IMR-90 (cell line): Measurements from ENCODE around the gene EFNA5. TPM values are rescaled to one million over a fixed set of nuclear protein-coding genes. Genes with fewer than 3 reads are reported as not detected.

Experiments
- ATAC-seq: fragments of 200-7000 bp; cut with Tn5 transposase; 2 replicates; pipeline ENCODE4 v1.9.1; 2020; ENCODE audit warnings: low read depth, mild to moderate bottlenecking, moderate library complexity
- BruUV-seq: library from RNA; stranded (reverse); fragments of 400-500 nt; replicated peaks from 2 replicates; lab custom pipeline; 2021; lab: Mats Ljungman, UMichigan
- CTCF ChIA-PET: fragments of 300-600 bp; formaldehyde crosslinking; extraction: SDS; loops from one replicate; lab custom pipeline; 2021; ENCODE audit warnings: antibody characterized with exemption; lab: Yijun Ruan, JAX
- POLR2A ChIA-PET: fragments of 300-600 bp; sonication (Branson Sonifier 250); formaldehyde crosslinking; loops from one replicate; lab custom pipeline; 2022; ENCODE audit warnings: antibody characterized with exemption; ENCODE audit not compliant: unreplicated experiment; lab: Charles Lee
- DNase-seq: peaks from one replicate; pipeline ENCODE4 v3.0.0; 2013
- H2AFZ ChIP-seq: replicated peaks from 2 replicates; pipeline ENCODE3; 2013; ENCODE audit warnings: low read length, mild to moderate bottlenecking; ENCODE audit not compliant: poor library complexity
- H2AK5ac ChIP-seq: 2 replicates; pipeline ENCODE4 v1.6.1; 2013; ENCODE audit warnings: low read depth, low read length, inconsistent platforms
- H2AK9ac ChIP-seq: replicated peaks from 2 replicates; pipeline ENCODE3; 2013; ENCODE audit warnings: mild to moderate bottlenecking, low read depth, low read length, moderate library complexity; ENCODE audit not compliant: poor library complexity
- H2BK120ac ChIP-seq: 2 replicates; pipeline ENCODE4 v1.6.1; 2013; ENCODE audit warnings: low read depth, low read length, inconsistent platforms
- H2BK15ac ChIP-seq: 3 replicates; pipeline ENCODE4 v1.6.1; 2013; ENCODE audit warnings: low read depth, low read length, inconsistent platforms
- H2BK20ac ChIP-seq: 2 replicates; pipeline ENCODE4 v1.6.1; 2013; ENCODE audit warnings: low read depth, mild to moderate bottlenecking, inconsistent platforms, low read length, moderate library complexity
- H2BK5ac ChIP-seq: 2 replicates; pipeline ENCODE4 v1.6.1; 2013; ENCODE audit warnings: mild to moderate bottlenecking, low read depth, low read length, inconsistent platforms; ENCODE audit not compliant: poor library complexity, severe bottlenecking
- H3K14ac ChIP-seq: replicated peaks from 2 replicates; pipeline ENCODE4 v1.6.1; 2013; ENCODE audit warnings: low read depth, low read length, inconsistent platforms
- H3K18ac ChIP-seq: 2 replicates; pipeline ENCODE4 v1.6.1; 2013; ENCODE audit warnings: low read depth, low read length, control low read depth
- H3K23ac ChIP-seq: 2 replicates; pipeline ENCODE4 v1.6.1; 2013; ENCODE audit warnings: low read depth, low read length, inconsistent platforms
- H3K27ac ChIP-seq: 2 replicates; pipeline ENCODE4 v1.5.1; 2013; ENCODE audit warnings: mild to moderate bottlenecking, control low read depth, low read length; ENCODE audit not compliant: insufficient read depth
- H3K27me3 ChIP-seq: 2 replicates; pipeline ENCODE4 v1.6.1; 2013; ENCODE audit warnings: low read length; ENCODE audit not compliant: control insufficient read depth, insufficient read depth
- H3K36me3 ChIP-seq: 2 replicates; pipeline ENCODE4 v1.6.1; 2013; ENCODE audit warnings: low read length, mixed read lengths; ENCODE audit not compliant: control insufficient read depth, insufficient read depth
- H3K4ac ChIP-seq: 2 replicates; pipeline ENCODE4 v1.6.1; 2013; ENCODE audit warnings: low read depth, low read length, inconsistent platforms
- H3K4me1 ChIP-seq: 2 replicates; pipeline ENCODE4 v1.6.1; 2013; ENCODE audit warnings: low read length, mixed read lengths; ENCODE audit not compliant: control insufficient read depth, insufficient read depth
- H3K4me2 ChIP-seq: 2 replicates; pipeline ENCODE4 v1.6.1; 2013; ENCODE audit warnings: low read depth, mild to moderate bottlenecking, control low read depth, low read length, moderate library complexity
- H3K4me3 ChIP-seq: 2 replicates; pipeline ENCODE4 v1.5.1; 2013; ENCODE audit warnings: low read depth, mild to moderate bottlenecking, control low read depth, low read length, moderate library complexity; ENCODE audit not compliant: insufficient read depth
- H3K56ac ChIP-seq: 2 replicates; pipeline ENCODE4 v1.6.1; 2013; ENCODE audit warnings: low read length, inconsistent platforms; ENCODE audit not compliant: insufficient read depth; ENCODE audit errors: extremely low read depth
- H3K79me1 ChIP-seq, 2 experiments: 2 replicates each; pipeline ENCODE4 v1.6.1; 2013; ENCODE audit warnings: low read length in 2 of 2, inconsistent platforms in 1 of 2, low read depth in 1 of 2
- H3K9ac ChIP-seq: 2 replicates; pipeline ENCODE4 v1.6.1; 2013; ENCODE audit warnings: low read depth, low read length, control low read depth
- H3K9me1 ChIP-seq: 2 replicates; pipeline ENCODE4 v1.6.1; 2013; ENCODE audit warnings: low read length, inconsistent platforms; ENCODE audit not compliant: insufficient read depth
- H3K9me3 ChIP-seq: 2 replicates; pipeline ENCODE4 v1.6.1; 2013; ENCODE audit warnings: low read length; ENCODE audit not compliant: control insufficient read depth, insufficient read depth
- H4K20me1 ChIP-seq: 2 replicates; pipeline ENCODE4 v1.6.1; 2013; ENCODE audit warnings: low read length, inconsistent platforms; ENCODE audit not compliant: insufficient read depth
- H4K5ac ChIP-seq: 2 replicates; pipeline ENCODE4 v1.6.1; 2013; ENCODE audit warnings: mild to moderate bottlenecking, low read depth, low read length, control low read depth
- H4K8ac ChIP-seq, 2 experiments: 2 replicates each; pipeline ENCODE4 v1.6.1; 2013; ENCODE audit warnings: low read depth in 2 of 2, low read length in 2 of 2, control low read depth in 1 of 2, inconsistent platforms in 1 of 2
- H4K91ac ChIP-seq: 2 replicates; pipeline ENCODE4 v1.6.1; 2013; ENCODE audit warnings: low read depth, low read length, inconsistent platforms; ENCODE audit not compliant: insufficient read depth
- BHLHE40 ChIP-seq: fragments of 150-350 bp; IDR thresholded peaks from 2 replicates; pipeline ENCODE4 v1.6.1; 2016; ENCODE audit warnings: mild to moderate bottlenecking, low read depth, low read length
- CEBPB ChIP-seq: IDR thresholded peaks from 2 replicates; pipeline ENCODE4 v1.6.1; 2012; ENCODE audit warnings: low read depth, low read length, improper control_type of control experiment
- CHD1 ChIP-seq: IDR thresholded peaks from 2 replicates; pipeline ENCODE4 v1.6.1; 2012; ENCODE audit warnings: low read depth, low read length, improper control_type of control experiment
- FOS ChIP-seq: fragments of 150-350 bp; IDR thresholded peaks from 2 replicates; pipeline ENCODE4 v1.6.1; 2016; ENCODE audit warnings: low read depth, low read length
- MAFK ChIP-seq: IDR thresholded peaks from 2 replicates; pipeline ENCODE4 v1.6.1; 2012; ENCODE audit warnings: low read depth, low read length, improper control_type of control experiment
- MAZ ChIP-seq: IDR thresholded peaks from 2 replicates; pipeline ENCODE4 v1.6.1; 2012; ENCODE audit warnings: low read depth, mild to moderate bottlenecking, low read length, improper control_type of control experiment, moderate library complexity, borderline replicate concordance
- MXI1 ChIP-seq: IDR thresholded peaks from 2 replicates; pipeline ENCODE4 v1.6.1; 2012; ENCODE audit warnings: low read depth, mild to moderate bottlenecking, low read length, moderate library complexity, borderline replicate concordance
- NFE2L2 ChIP-seq: fragments of 150-350 bp; IDR thresholded peaks from 2 replicates; pipeline ENCODE4 v1.6.1; 2016; ENCODE audit warnings: low read depth, mild to moderate bottlenecking, low read length
- RAD21 ChIP-seq: IDR thresholded peaks from 2 replicates; pipeline ENCODE4 v1.6.1; 2012; ENCODE audit warnings: low read length, improper control_type of control experiment
- RCOR1 ChIP-seq: IDR thresholded peaks from 2 replicates; pipeline ENCODE4 v1.6.1; 2012; ENCODE audit warnings: mild to moderate bottlenecking, low read length, improper control_type of control experiment; ENCODE audit not compliant: insufficient replicate concordance
- RFX5 ChIP-seq: IDR thresholded peaks from 2 replicates; pipeline ENCODE4 v1.8.0; 2012; ENCODE audit warnings: low read depth, mild to moderate bottlenecking, low read length, moderate library complexity
- USF2 ChIP-seq: fragments of 150-350 bp; IDR thresholded peaks from 2 replicates; pipeline ENCODE4 v1.6.1; 2017; ENCODE audit warnings: mild to moderate bottlenecking, antibody characterized with exemption, low read length, low read depth
- WGBS, 2 experiments: methylation state at CpG; one replicate each; pipeline versions ENCODE4 v1.1.5 to v1.1.7; 2013; ENCODE audit warnings: missing lambda C conversion rate in 2 of 2; ENCODE audit not compliant: insufficient read length in 1 of 2; ENCODE audit errors: extremely low coverage in 2 of 2; 5-methylcytosine and 5-hydroxymethylcytosine counted together
- dilution Hi-C: fragments of 300-500 bp; cut with HindIII; formaldehyde crosslinking; loops from one replicate; pipeline ENCODE4 v1.14.3; 2018; ENCODE audit warnings: low sequenced_read_pairs; ENCODE audit not compliant: unreplicated experiment
- in situ Hi-C: fragments of 300-500 bp; cut with MboI; formaldehyde crosslinking; loops from 3 replicates; pipeline ENCODE4 v1.14.3; 2019; ENCODE audit warnings: low sequenced_read_pairs, inconsistent platforms, mixed read lengths
- intact Hi-C: fragments of 100-400 bp; cut with micrococcal nuclease; formaldehyde crosslinking; loops from 2 replicates; pipeline ENCODE4 v1.10.0; 2022
- polyA plus RNA-seq, 3 experiments: library from polyadenylated mRNA; depleted of rRNA; stranded (reverse); fragments of >200 nt; gene quantifications; 2 replicates each; pipeline ENCODE4 v1.2.3, GENCODE V29; 2012; ENCODE audit warnings: low replicate concordance in 1 of 3
- total RNA-seq: library from RNA; depleted of rRNA; stranded (reverse); fragments of >200 nt; gene quantifications from 2 replicates; pipeline ENCODE4 v1.2.3, GENCODE V29; 2012
- TF ChIP-seq, protein P1 (sequence below): fragments of 150-350 bp; IDR thresholded peaks from 2 replicates; pipeline ENCODE4 v1.6.1; 2016; ENCODE audit warnings: low read depth, mild to moderate bottlenecking, low read length, moderate library complexity, borderline replicate concordance

Gene EFNA5
- total and polyA plus RNA-seq, 2 of the 4 experiments (the other 2 are of a cell fraction): 1.5 to 1.6 TPM

DNA sequence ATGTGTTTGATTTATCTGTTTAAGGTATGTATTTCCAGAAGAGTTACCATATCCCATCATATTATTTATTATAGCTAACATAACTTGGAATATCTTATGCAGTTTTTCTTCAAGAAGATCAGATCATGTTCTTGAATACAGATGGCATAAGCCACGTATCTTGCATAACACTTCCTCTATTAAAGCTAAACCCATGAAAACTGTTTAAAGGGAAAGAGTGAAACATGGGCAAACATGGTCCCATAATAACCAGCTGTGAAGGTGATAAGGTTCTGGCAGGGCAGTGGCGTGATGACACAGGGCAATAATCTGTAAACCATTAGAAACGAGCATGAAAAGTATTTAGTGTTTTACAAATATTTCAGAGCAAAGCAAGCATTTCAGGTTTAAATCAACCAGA lies 34.2 kb downstream of the EFNA5 start:
- H3K9me3 ChIP-seq: no peaks in the 10 kb centered on the region
- H2AFZ ChIP-seq: no peak overlapping the region
- no peak overlapping the region for H2BK120ac ChIP-seq
- H2BK20ac ChIP-seq: no peak overlapping the region
- no peak overlapping the region for H3K9ac ChIP-seq
- no peak overlapping the region for H4K8ac ChIP-seq
- H3K23ac ChIP-seq: no peak overlapping the region
- H3K27ac ChIP-seq: no peak overlapping the region
- no peak overlapping the region for H2BK15ac ChIP-seq
- H3K18ac ChIP-seq: no peak overlapping the region
- no peaks in the 10 kb centered on the region; the same call in 1 of the 2 replicates for H4K20me1 ChIP-seq
- no peaks in the 10 kb centered on the region for H3K9me1 ChIP-seq
- no peak overlapping the region for H2BK5ac ChIP-seq
- no TSS peak for BruUV-seq
- ATAC-seq: no peak
- no peak overlapping the region for H3K4me3 ChIP-seq
- in situ Hi-C loops: no loop called here
- no peak overlapping the region for H3K4me2 ChIP-seq
- dilution Hi-C loops: no loop called here
- H4K5ac ChIP-seq: no peak overlapping the region
- H2AK5ac ChIP-seq: no peak overlapping the region
- H3K56ac ChIP-seq: no peak overlapping the region
- no peaks in the 10 kb centered on the region; a peak in 1 of 4 replicates for H3K79me1 ChIP-seq
- ChIA-PET CTCF (interaction anchor here (0.6 kb wide), 1 partner anchor 33 kb away, joined by 3 read pairs; no protein-coding TSS in a partner anchor), POLR2A (interaction anchor here (0.7 kb wide), 1 partner anchor 10 kb away, joined by 3 read pairs; no protein-coding TSS in a partner anchor)
- intact Hi-C loops: no loop called here
- no peak overlapping the region for H2AK9ac ChIP-seq
- H3K36me3 ChIP-seq: no peaks in the 10 kb centered on the region
- no peak overlapping the region for H4K91ac ChIP-seq
- TF ChIP-seq RAD21 (no peak), RFX5 (no peak), CHD1 (no peak), MXI1 (no peak), MAZ (no peak), MAFK (no peak), BHLHE40 (no peak), RCOR1 (no peak), FOS (no peak), USF2 (no peak), CEBPB (no peak), NFE2L2 (no peak)
- TF ChIP-seq, protein P1, sequence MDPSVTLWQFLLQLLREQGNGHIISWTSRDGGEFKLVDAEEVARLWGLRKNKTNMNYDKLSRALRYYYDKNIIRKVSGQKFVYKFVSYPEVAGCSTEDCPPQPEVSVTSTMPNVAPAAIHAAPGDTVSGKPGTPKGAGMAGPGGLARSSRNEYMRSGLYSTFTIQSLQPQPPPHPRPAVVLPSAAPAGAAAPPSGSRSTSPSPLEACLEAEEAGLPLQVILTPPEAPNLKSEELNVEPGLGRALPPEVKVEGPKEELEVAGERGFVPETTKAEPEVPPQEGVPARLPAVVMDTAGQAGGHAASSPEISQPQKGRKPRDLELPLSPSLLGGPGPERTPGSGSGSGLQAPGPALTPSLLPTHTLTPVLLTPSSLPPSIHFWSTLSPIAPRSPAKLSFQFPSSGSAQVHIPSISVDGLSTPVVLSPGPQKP: no peak
- H3K4me1 ChIP-seq: no peaks in the 10 kb centered on the region
- no CpG with 5 or more reads among the region's 3 CpGs for WGBS, 2 experiments
- no peak overlapping the region for H3K14ac ChIP-seq
- H3K27me3 ChIP-seq: no peaks in the 10 kb centered on the region
- H3K4ac ChIP-seq: no peak overlapping the region
- no peak for DNase-seq
